WTC11 (cell line): ENCODE results near the gene CACNA1C.

Experiments used
- CBFB ChIP-seq: sonication (generic); formaldehyde crosslinking; IDR thresholded peaks from 2 replicates; pipeline ENCODE4 v1.8.1; 2022; ENCODE audit warnings: mild to moderate bottlenecking, low read depth, missing genetic modification reagents
- CTCF ChIP-seq: fragments of 200-600 bp; IDR thresholded peaks from 2 replicates; pipeline ENCODE4 v1.8.0; 2022; ENCODE audit warnings: antibody characterized with exemption
- ELF4 ChIP-seq: sonication (generic); formaldehyde crosslinking; IDR thresholded peaks from 2 replicates; pipeline ENCODE4 v1.8.1; 2022; ENCODE audit warnings: low read depth, mild to moderate bottlenecking, moderate library complexity, missing genetic modification reagents
- ETV6 ChIP-seq: sonication (generic); formaldehyde crosslinking; IDR thresholded peaks from 2 replicates; pipeline ENCODE4 v1.8.1; 2022; ENCODE audit warnings: mild to moderate bottlenecking, missing genetic modification reagents
- NFYB ChIP-seq: sonication (generic); formaldehyde crosslinking; conservative IDR thresholded peaks from 2 replicates; pipeline ENCODE4 v1.8.0; 2022; ENCODE audit warnings: low read depth, missing genetic modification reagents
- NR2C2 ChIP-seq: sonication (generic); formaldehyde crosslinking; IDR thresholded peaks from 2 replicates; pipeline ENCODE4 v1.8.0; 2022; ENCODE audit warnings: mild to moderate bottlenecking, missing genetic modification reagents
- ZNF219 ChIP-seq: sonication (generic); formaldehyde crosslinking; IDR thresholded peaks from 2 replicates; pipeline ENCODE4 v1.8.0; 2023; ENCODE audit warnings: missing genetic modification reagents, mild to moderate bottlenecking, borderline replicate concordance
- TF ChIP-seq, protein P1 (sequence below): sonication (generic); formaldehyde crosslinking; conservative IDR thresholded peaks from 2 replicates; pipeline ENCODE4 v1.8.1; 2022; ENCODE audit warnings: mild to moderate bottlenecking, missing genetic modification reagents

- TF ChIP-seq ZNF219 (CRISPR knock-in tag) (no peak), CTCF (no peak), ELF4 (CRISPR knock-in tag) (no peak), NR2C2 (no peak), ETV6 (no peak), CBFB (CRISPR knock-in tag) (no peak), NFYB (CRISPR knock-in tag) (no peak)
- TF ChIP-seq, protein P1, sequence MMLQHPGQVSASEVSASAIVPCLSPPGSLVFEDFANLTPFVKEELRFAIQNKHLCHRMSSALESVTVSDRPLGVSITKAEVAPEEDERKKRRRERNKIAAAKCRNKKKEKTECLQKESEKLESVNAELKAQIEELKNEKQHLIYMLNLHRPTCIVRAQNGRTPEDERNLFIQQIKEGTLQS (CRISPR knock-in tag) = no peak
Observed at GRCh38 chr12:2683283-2684025, 630.7 kb downstream of the CACNA1C start.
